GM18951 (cell line): ENCODE measurements around the gene ZNRF3.

Experiments
- POLR2A ChIP-seq: IDR thresholded peaks from 4 replicates; pipeline ENCODE4 v1.6.1; 2011; ENCODE audit warnings: mild to moderate bottlenecking; ENCODE audit not compliant: insufficient read length, insufficient read depth; ENCODE audit errors: extremely low read depth
- in situ Hi-C: fragments of 300-500 bp; cut with MboI; formaldehyde crosslinking; loops from one replicate; pipeline ENCODE4 v1.12.0; 2022; ENCODE audit warnings: low sequenced_read_pairs, mixed read lengths, inconsistent platforms; ENCODE audit not compliant: unreplicated experiment

ZNRF3 gene

DNA sequence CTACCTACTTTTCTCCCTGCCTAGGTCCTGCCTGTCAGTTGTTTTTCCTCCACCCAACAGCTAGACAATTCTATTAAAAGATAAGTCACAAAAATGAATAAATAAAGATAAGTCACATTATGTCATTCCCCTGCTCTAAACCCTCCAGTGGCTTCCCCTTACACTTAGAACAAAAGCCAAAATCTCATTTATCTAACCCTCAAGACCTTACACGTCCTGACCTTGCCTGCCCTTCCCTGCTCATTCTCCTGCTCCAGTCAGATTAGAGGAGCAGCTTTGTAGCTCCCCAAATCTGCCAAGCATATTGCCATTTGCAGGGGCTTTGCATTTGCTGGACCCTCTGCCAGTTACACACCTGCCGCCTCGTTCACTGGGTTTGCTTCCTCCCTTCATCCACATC lies 206.1 kb downstream of the ZNRF3 start:
- no peak for TF ChIP-seq POLR2A
- in situ Hi-C loops, result no loop called here

- in situ Hi-C loops, result no loop called here
- TF ChIP-seq POLR2A, result no peak
Observed at GRCh38 chr22:29090039-29090438, 206.7 kb downstream of the ZNRF3 start.

- in situ Hi-C loops, result no loop called here
- TF ChIP-seq POLR2A, result no peak
Observed at GRCh38 chr22:29092243-29092642, 208.9 kb downstream of the ZNRF3 start.

- TF ChIP-seq POLR2A, result no peak
- in situ Hi-C loops, result no loop called here
Observed at GRCh38 chr22:29093030-29093429, 209.7 kb downstream of the ZNRF3 start.

DNA sequence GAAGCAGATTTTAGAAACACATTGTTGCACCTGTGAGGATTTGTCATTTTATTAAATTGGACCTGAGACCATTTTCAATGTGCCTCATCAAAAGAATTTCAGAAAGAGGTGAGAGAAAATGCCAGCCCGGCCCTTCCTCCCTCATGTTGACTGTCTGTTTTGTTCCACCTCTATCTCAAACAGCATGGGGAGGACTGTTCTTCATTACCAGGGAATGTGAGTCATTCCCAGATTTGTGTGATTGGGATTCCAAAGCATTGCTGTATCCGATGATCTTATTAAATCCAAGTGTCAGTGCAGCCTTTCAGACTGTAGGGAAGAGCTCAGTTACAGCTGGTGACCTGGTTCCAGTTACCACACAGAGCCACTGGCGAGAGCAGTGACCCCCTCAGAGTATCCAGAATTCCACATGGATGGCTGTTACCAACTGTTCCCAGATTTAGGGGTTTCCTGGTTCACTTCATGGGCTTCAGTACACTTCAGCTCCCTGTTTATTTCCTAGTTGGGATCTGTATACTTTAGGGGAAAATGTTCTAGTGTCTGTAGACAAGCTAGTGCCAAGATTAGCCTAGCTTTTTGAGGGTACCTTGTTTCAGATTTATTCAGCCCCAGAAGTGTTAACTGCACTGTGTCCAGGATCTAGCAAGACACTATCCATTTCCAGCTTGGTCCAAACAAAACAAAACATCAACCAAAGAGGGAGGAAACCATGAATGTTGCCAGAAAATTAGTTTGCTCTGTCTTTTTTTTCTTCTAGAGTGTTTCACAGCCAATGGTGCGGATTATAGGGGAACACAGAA lies 210.3 kb downstream of the ZNRF3 start:
- no peak for TF ChIP-seq POLR2A
- in situ Hi-C loops, result no loop called here

DNA sequence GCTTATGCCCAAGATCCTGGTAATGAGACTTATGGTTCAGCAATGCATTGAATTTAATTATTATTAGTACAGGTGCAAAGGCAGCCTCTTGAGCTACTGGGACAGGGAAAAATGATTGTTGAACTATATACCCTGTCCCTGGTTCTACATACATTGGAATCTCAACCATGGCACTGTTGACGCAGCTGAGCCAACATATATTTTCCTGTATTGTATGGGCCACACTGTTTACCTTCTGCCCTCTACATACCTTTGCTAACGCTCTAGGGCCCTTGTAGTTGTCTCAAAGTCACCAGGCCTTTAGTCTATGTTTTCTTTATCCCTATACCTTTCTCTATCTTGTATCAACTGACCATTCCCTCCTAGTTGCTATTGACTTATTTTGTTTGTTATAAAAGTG lies 212.1 kb downstream of the ZNRF3 start:
- no peak for TF ChIP-seq POLR2A
- in situ Hi-C loops, result no loop called here

DNA sequence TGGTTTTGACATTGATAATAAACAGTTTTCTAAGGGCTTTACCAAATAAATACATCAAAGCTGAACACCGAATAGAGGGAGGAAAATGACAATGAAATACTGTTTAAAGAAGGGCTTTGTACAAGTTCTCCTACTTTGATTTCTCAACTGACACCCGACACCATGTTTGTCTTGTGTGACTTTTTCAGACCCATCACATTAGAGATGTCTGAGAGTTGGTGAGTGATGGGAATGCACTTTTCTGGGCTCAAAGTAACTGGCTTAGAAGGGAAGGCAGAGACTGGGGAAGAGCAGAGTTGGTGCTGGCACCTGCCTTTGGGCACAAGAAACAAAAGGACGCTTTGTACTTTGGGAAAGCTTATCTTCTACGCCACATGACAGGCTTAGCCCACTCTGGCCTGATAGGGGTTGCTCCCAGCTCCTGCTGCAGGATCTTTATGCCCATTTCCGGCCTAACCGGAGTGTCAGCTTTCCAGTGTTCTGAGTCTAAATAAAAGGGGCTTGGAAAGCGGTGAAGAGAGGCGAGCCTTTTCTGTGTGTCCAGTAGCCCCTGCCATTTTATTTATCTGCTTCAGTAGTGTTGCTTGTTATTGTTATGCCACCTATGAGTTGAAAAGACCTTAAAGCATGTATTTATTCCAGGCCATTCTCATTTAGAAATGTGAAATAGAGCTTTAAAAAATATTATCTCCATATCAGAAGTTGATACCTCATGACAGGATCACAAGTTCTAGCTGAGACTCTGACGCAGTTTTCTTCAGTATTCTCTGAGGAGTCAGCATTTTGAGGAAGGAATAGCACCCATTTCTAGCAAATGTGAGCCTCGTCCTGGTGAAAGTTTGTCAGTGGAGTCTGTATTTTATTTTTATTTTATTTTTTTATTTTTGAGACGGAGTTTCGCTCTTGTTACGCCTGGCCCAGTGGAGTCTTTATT lies 213.6 kb downstream of the ZNRF3 start:
- in situ Hi-C loops, result no loop called here
- TF ChIP-seq POLR2A, result no peak

GRCh38 chr22:29098296-29098695 lies 214.9 kb downstream of the ZNRF3 start:
- no peak for TF ChIP-seq POLR2A
- in situ Hi-C loops, result no loop called here

DNA sequence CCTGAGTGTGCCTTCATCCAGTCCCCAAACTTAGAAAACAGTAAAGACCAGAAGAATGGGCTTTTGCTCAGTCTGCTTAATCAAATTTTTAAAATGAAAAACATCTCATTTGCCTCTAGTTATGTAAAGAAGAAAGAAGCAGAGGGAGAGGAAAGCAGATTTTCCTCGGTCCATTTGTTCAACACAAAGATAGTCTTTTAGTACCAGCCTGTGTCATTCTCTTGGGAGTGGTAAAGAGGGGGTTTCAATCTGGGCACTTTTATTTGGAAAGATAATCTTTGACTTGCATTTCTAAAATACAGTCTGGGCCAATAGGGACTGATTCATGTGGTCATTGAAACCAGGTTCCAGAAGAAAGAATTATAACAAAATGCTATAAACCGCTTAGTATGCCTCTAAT lies 218.9 kb downstream of the ZNRF3 start:
- in situ Hi-C loops, result no loop called here
- TF ChIP-seq POLR2A, result no peak

DNA sequence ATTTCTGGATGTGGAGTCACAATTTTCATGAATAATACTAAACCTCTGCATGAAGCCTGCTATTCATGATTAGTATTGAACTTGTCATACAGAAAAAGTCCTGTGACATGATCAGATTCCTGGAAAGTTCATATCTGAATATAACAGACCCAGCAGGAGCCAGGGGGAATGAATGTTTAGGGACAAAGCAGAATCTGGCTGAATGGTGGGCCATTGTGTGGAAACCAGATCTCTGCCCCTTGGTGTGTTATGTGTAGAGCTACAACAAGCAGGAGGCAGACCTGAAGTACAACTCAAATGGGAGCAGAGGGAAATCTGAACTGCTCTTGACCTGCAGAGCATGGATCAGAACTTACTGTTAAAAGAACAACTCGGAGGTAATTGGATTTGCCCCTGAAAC lies 219.7 kb downstream of the ZNRF3 start:
- TF ChIP-seq POLR2A, result no peak
- in situ Hi-C loops, result no loop called here

DNA sequence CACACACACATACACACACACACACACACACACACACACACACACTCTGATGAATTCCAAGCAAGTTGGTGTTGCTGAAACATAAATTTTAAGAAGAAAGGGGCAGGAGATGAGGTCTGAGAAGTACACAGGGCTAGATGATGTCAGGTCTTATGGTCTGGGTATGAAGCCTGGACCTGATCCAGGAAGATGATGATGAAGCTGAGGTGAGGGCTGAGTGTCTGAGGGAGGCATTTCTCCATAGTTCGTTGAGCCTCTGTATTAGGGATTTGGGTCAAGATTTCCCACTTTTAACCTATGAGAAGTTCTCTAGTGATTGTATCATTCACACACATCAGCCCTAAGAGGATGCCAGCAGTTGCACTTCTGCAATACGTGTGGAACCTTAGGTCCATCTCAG lies 222.1 kb downstream of the ZNRF3 start:
- no peak for TF ChIP-seq POLR2A

GRCh38 chr22:29106839-29107238 lies 223.5 kb downstream of the ZNRF3 start:
- TF ChIP-seq POLR2A, result no peak
- in situ Hi-C loops, result no loop called here

More for the DNA sequence above, 222.1 kb downstream of the ZNRF3 start:
- in situ Hi-C loops, result no loop called here
